GM19324 (cell line): Measurements from ENCODE around the gene ORM2.

Experiments used
- ATAC-seq: cut with Tn5 transposase; IDR thresholded peaks from one replicate; pipeline ENCODE4 v1.9.1; 2021; ENCODE audit warnings: mild to moderate bottlenecking, moderate library complexity; ENCODE audit not compliant: unreplicated experiment, low FRiP score

Gene ORM2

DNA sequence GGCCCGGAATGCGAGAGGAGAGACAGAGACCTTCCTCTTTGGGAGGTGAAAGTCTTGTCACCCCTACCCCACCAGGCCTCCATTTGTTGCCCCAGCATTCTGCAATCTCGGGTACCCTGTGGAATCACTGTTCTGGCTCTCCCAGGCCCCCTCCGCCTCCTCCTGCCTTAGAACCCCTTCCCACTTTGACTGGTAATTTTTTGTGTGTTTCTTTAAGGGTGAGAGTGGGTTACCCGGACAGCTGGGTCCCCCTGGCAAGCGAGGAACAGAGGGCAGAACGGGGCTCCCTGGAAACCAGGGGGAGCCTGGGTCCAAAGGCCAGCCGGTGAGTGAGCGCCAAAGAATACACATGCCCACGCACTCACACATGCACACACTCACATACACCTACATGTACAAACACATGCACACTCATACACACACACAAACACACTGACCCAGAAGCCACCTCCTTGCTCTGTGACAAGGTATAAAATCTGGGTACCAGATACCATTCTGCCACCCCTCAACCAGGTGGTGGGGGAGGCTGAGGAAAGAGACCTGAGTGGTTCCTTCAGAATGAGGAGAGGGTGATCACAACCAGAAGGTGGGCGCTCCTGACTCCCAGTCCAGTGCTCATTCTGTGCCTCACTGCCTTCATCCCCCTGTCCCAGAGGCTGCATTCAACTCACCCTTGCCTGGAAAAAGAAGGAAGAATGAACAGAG lies 37.6 kb upstream of the ORM2 start:
- no peak for ATAC-seq

DNA sequence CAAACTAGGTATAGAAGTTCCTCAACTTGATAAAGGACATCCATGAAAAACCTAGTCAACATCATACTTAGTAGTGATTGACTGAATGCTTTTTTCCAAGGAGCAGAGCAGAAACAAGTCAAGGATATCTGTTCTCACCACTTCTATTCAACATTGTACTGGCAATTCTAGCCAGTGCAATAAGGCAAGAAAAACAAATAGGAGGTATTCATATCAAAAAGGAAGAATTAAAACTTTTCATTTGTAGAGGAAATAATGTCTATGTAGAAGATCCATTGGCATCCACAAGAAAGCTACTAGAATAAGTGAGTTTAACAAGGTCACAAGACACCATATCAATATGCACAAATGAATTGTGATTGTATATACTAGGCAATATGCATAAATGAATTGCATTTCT lies 35.0 kb upstream of the ORM2 start:
- ATAC-seq: no peak

DNA sequence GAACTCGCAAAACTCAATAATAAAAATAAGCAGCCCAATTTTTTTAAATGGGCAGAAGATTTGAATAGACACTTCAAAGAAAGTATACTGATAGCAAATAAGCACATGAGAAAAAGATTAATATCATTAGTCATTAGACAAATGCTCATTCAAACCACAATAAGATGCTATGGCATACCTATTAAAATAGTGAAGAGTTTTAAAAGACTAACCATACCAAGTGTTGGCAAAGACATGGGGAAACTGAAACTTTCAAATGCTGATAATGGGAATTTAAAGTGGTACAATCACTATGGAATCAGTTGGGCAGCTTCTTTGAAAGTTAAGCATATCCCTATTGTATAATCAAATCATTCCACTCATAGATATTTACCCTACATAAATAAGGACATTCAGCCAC lies 33.3 kb upstream of the ORM2 start:
- ATAC-seq: no peak

DNA sequence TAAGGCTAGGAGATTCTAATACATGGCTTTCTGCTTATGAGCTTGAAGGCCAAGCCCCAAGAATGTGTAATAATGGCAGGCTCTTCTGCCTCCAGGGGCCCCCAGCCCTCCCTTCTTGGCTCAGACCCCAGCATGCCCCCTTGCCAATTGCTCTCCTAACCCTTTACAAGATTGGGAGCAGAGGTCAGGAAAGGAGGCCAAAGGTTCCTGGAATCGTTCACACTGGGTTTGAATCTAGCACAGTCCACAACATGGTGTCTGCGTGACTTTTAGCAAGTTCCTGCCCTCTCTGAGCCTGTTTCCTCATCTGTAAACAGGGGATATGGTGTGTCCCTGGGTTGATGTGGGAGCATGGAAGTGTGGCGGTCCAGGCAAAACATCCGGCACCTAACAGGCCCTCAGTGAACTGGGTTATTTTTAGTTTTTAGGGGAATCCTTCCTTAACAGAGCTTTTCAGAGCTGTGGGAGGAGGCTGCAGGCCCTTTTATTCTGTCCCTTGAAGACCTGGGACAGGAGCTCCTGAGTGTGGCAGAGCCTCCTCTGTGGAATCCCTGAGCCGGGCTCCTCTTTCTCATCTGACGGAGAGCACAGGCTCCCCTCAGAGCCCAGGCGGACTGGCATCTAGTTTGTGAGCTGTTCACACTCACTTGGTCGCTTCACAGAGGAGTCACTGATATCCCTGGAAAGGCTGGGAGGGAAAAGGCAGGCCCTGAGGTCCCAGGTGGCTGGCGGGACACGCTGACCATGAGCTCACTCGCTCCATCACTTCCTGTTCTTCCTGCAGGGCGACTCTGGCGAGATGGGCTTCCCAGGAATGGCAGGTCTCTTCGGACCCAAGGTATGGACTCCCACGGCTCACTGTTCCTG lies 30.1 kb upstream of the ORM2 start:
- no peak for ATAC-seq

DNA sequence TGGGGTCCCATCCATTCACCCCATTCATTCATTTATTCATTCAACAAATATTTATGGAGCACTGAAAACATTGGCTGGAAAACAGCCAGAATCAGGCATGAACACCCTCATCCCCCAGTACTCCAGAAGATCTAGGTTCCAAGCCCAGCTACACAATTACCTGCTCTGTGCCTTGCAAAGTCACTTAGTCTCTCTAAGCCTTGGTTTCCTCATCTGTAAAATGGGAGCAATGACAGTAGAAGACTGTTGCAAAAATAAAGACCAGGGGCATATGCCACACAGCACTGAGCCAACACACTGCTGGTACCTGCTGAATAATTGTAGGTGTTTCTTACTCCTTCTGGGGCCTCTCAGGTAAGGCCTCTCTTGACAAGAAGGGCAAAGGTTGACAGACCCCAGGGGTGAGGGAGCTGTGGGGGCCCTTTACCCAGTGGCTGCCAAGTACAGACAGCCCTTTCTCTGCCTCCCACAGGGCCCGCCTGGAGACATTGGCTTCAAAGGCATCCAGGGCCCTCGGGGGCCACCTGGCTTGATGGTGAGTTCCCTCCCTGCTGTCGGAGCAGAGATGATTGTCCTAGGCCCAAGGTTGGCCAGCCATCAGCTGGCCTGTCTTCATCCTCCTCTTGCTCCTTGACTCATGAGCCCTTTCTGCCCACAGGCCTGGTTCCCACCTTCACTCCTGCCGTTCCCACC lies 29.4 kb upstream of the ORM2 start:
- ATAC-seq: no peak

DNA sequence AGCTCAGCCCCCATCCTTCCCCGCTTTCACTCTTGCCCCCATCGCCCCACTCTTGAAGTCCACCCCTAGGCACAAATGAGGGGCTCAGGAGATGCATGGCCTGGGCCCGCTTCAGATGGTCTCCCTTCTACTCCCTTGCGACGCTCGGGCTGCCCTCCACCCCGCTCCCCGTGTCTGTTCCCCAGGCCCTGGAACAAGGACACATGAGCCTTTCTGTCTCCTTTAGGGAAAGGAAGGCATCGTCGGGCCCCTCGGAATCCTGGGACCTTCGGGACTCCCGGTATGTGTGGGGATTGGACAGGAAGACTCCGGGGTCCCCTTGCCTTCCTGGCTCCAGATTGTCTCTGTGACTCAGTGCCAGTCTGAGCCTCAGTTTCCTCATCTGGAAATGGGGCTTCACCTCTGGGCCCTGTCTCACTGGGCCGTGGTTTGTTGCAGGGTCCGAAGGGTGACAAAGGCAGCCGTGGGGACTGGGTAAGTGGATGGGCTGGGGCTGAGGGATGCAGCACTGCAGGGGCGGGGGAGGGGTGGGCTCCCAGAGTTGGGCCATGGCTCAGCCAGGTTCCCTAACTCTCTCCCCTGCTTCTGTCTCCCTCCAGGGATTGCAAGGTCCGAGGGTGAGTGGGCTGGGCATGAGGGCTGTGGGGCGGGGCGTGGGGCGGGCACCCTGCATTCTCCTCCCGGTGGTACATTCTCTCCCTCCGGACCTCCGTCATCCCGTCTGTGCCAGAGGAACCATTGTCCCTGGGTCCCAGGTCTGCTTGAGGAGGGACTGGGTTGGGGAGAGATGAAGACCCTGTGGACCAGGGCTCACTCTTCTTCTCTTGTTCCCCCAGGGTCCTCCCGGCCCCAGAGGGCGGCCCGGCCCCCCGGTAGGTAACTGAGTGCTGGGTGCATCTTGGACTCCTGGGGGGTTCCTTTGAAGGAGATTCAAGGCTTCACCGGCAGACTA lies 28.5 kb upstream of the ORM2 start:
- no peak for ATAC-seq

DNA sequence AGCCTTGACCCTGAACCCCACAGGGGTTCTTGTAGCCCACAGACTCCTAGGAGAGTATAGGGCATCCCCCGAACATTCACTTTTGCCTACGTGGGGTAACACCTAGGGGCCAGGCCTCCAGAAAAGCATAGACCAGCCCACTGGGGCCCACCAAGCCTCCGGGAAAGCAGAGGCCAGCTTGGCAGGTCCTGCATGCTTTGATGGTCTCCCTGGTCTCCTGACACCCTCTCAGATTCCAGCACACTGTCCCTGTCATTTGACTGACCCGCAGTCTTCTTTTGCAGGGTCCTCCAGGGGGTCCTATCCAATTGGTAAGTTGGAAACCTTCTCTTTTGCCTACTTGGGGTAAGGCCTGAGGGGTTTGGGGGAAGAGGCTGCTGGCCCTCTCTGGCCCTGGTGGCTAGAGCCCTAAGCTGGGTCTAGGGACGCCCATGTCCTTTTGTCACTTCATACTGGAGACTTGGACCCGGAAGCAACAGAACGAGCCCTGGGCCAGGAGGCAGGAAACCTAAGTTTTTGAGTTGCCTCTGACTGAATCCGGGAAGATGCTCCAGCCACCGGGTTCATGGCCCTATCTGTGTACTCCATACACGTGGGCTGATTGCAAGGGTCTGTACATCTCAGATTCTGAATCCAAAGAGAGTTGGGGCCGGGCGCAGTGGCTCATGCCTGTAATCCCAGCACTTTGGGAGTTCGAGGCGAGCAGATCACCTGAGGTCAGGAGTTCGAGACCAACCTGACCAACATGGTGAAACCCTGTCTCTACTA lies 27.7 kb upstream of the ORM2 start:
- ATAC-seq: no peak

DNA sequence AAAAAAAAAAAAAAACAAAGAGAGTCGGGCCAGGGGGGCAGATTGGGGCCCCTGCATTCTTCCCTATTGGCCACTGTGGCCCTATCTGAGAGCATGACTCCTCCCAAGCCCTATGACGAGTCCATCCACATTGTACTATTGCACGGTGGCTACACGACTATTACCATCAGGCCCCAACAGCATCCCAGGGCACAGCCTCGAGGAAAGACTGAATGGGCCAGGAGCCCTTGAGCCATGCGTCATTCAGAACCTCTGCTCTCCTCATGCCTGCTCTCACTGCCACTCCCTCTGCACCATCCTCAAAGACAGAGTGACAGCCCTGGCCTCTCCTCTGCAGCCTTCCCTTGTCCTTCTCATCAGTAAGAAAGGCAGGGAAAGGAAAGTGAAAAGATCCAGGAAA lies 26.9 kb upstream of the ORM2 start:
- ATAC-seq: no peak

DNA sequence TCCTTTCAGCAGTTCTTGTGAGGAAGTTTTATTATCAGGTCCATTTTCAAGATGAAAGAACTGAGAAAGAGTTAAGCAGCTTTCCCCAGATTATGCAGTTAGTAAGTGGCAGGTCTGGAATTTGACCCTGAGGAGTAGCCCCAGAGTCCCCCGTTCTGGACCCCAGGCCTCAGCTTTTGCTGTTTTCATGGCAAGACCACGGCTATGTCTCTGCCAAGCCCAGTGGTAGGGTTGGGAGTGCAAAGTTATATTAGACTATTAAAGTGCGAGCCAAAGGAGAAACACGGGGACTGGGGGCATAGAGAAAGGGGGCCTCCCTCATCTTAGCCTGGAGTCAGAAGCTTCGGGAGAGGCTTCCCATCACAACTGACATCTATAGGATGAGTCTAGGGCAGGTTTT lies 26.1 kb upstream of the ORM2 start:
- no peak for ATAC-seq

DNA sequence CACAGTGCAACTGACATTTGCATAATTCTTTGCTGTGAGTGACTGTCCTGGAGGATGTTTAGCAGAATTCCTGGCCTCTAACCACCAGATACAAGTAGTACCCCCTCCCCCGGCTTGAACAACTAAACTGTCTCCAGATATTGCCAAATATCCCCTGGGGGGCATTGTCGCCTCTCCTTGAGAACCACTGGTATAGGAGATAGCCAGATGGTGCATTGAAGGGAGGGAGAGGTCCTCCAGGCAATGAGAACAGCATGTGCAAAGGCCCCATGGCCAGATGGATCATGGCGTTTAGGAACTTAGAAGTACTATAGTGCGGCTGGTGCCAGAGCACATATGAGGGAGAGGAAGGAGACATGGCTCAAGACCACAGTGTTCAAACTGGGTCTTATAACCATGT lies 25.7 kb upstream of the ORM2 start:
- ATAC-seq: no peak

DNA sequence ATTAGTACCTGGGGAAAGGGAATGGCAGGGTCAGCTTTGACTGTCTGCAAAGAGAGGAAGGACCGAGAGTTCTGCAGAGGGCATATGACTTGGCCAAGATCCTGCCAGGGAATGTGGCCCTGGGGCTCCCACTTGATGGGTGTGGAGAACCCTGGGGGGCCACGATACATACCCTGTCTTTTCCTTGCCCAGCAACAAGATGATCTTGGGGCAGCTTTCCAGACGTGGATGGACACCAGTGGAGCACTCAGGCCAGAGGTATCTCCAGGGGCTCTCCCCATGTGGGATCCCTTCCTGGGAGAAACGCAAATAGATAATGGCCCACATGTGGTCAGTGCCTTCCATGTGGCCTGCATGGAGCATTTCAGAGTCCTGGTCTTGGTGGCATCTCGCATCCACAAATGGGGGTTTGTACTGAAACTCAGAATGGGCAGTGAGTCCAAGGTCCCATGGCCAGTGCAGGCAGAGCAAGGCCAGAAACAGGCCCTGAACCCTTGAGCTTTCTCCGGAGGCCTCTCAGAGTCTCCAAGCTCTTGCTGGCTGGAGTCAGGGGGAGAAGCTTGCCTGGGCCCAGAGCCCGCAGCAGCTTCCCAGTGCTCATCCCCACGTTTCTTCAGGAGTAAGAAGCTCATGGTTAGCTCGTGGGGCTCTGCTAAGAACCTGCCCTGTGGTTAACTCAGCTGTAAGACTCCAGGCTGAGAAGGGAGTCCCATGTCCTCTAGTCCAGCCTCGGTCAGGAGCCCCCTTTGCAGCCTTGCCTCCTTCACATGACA lies 25.1 kb upstream of the ORM2 start:
- no peak for ATAC-seq

DNA sequence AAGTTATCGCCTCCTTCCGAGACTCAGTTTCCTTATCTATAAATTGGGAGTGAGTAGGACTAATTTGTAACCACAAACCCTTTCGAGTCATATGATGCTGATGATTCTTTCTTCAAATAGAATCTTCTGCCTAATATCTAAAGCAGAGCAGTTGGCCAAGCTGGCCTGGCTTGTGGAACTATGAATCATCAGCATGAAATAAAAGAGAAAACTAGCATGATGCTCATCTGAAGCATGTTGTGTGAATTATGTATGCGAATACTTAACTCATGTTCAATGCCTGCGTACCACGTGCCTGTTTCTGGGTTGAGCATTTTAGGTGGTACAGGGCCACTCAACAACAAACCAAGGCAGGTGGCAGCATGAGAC lies 21.8 kb upstream of the ORM2 start:
- no peak for ATAC-seq

DNA sequence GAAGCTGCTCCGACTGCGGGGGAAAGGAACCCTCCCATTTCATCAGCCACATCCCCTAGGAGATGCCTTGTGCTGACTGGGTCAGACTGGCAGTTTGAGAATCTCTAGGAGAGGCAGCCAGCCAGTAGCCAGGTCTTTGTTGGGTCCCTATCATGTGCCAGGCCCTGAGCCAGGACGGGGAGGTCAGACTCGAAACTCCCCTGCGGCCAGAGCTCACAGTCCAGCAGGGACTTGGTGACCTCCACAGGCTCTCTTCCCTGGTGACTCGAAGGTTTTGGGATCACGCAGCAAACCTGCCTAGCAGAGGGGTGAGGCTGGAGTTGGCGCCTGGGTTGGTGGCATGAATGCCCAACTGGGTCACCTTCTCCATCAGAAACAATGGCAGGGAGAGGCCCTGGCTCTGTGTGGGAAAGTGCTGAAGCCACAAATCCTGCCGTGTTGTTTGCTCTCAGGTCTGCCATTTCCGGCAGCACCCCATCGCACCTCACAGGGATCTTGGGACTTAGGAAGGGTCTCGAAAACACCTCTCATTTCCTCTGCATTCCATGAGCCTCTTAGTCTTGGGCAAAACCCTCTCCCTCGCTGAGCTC lies 21.2 kb upstream of the ORM2 start:
- ATAC-seq: no peak

DNA sequence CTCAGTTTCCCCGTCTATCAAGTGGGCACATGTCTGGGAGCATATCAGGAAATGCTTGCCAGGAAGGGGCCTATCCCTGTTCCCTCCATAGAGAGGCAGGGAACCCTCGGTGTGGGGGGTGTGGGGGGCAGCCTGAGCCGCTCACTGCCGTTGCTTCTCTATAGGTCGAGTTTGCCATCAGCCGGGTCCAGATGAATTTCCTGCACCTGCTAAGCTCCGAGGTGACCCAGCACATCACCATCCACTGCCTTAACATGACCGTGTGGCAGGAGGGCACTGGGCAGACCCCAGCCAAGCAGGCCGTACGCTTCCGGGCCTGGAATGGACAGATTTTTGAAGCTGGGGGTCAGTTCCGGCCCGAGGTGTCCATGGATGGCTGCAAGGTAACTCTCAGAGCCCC lies 20.6 kb upstream of the ORM2 start:
- no peak for ATAC-seq

DNA sequence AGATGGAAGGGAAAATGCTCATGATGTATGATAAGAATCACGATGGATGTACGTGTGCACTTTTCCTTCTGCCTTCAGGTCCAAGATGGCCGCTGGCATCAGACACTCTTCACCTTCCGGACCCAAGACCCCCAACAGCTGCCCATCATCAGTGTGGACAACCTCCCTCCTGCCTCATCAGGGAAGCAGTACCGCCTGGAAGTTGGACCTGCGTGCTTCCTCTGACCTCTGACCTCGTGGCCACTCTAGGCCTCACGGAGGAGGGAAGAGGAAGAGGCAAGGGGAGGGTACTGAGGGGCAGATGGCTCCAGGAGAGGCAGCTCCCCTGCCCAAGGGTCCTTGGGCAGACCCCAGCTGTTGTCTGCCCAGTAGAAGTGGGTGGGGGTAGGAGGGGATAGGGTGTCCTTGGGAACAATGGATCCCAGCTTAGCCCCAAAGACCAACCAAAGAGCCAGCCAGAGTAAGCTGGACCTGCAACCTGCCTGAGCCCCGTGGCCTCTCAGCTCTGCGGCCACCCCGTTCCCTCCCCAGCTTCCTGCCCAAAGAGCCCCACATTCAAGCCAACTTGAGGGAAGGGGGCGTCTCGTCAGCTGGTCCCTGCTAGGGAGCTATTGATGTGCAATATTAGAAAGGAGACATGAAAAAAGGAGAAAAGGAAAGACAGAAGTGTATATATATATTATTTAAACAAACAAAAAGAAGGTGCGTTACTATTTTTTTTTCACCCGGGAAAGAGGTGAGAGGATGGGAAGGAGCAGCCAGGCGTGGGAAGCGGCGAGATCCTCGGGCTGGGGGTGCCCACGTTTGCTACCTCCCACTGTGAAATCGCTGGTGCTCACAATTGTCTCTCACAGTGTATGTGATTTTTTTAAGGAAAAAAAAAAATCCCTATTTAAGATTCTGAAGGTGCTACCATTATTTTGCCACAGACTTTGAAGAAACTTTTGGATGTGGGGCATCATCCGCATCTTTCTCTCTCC lies 18.9 kb upstream of the ORM2 start:
- no peak for ATAC-seq

DNA sequence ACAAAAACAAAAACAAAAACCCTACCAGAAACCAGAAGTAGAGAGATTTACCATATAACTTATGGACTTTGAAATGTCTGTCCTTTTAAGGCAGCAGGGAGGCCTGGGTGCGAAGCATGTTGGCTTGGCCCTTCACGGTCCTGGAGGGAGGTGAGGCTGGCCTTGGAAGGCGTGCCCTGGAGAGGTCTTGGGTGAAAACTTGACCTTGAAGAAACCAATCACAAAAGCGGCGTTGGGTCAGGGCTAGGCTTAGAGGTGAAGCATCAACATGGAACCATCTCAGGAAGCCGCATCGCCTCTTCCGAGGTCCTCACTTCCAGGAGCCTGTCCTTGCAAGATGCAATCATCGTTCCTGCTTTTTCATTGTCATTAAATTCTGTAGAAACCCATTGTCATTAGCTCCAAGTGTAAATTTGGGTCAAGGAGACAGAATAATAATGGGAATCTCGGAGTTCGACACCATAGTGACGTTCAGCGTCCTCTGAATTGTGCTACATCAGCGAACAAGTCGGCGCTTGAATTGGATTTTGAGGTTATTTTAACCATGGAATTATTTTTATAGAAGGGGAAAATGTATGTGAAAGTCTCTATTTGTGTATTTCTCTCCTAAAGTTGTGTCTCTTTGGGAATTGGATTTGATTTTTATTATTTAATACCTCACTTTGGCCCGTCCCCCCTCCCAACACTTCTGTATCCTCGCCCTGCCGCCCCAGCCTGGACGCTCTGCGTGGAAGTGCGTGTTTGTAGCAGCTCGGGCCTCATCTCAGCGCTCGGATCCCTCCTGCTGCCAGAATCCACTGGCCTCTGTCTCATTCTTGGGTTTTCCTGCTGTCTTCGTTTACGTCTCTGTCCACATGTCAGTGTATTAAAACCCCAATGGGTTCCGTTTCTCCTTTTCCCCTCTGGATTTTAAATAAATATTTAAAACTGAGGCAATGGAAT lies 17.8 kb upstream of the ORM2 start:
- ATAC-seq: no peak
